Bronchial epithelial cell (primary cell): ENCODE data around the gene RPS14. TPM values are rescaled to one million over a fixed set of nuclear protein-coding genes. Genes with fewer than 3 reads are reported as not detected.
"Not testable (repeated sequence)": the region's sequence is repeated elsewhere in the genome, so short reads cannot be mapped to it uniquely, and the experiment has no call there.

ENCODE experiments used
- DNase-seq: peaks from one replicate; pipeline ENCODE4 v3.0.0-alpha.2; 2010; ENCODE audit warnings: low read depth
- FAIRE-seq: peaks from 2 replicates; lab custom pipeline; 2011; peaks lifted over from hg19 to GRCh38; lab: Jason Lieb, UNC
- H3K27me3 ChIP-seq: 2 replicates; pipeline ENCODE4 v1.5.1; 2011; ENCODE audit warnings: low read length; ENCODE audit not compliant: control insufficient read depth, insufficient read depth
- H3K36me3 ChIP-seq: 2 replicates; pipeline ENCODE4 v1.5.1; 2011; ENCODE audit warnings: low read length; ENCODE audit not compliant: control insufficient read depth, insufficient read depth
- H3K4me3 ChIP-seq: 2 replicates; pipeline ENCODE4 v1.5.1; 2011; ENCODE audit warnings: mild to moderate bottlenecking, low read depth, low read length, control low read depth
- CTCF ChIP-seq: IDR thresholded peaks from 2 replicates; pipeline ENCODE4 v1.5.1; 2011; ENCODE audit warnings: mild to moderate bottlenecking, moderate library complexity, low read length, control low read depth, inconsistent platforms; ENCODE audit not compliant: insufficient read depth, severe bottlenecking
- total RNA-seq: library from RNA; depleted of rRNA; stranded (reverse); fragments of >200 nt; gene quantifications from 2 replicates; pipeline ENCODE4 v1.2.1, GENCODE V29; 2014

RPS14 gene
- total RNA-seq, 1 donor from 2014 or later, result 8,789 TPM

- FAIRE-seq, result no peak
Measured at GRCh38 chr5:150485693-150486401, 36.3 kb upstream of the RPS14 start.

GRCh38 chr5:150484964-150485692 is 35.6 kb upstream of the RPS14 start:
- FAIRE-seq, result no peak
- no peak for TF ChIP-seq CTCF
- Histone ChIP-seq H3K27me3 (no peaks in the 10 kb centered on the region), H3K4me3 (peak overlapping the region; percentile 91), H3K36me3 (no peaks in the 10 kb centered on the region)
- no peak for DNase-seq

More at GRCh38 chr5:150485693-150486401, 36.3 kb upstream of the RPS14 start:
- Histone ChIP-seq H3K27me3 (no peaks in the 10 kb centered on the region), H3K36me3 (no peaks in the 10 kb centered on the region), H3K4me3 (peak overlapping the region; percentile 91)
- no peak for DNase-seq
- TF ChIP-seq CTCF, result no peak

GRCh38 chr5:150481972-150482406 is 32.5 kb upstream of the RPS14 start:
- Histone ChIP-seq H3K27me3 (no peaks in the 10 kb centered on the region), H3K36me3 (no peaks in the 10 kb centered on the region), H3K4me3 (no peak overlapping the region)
- FAIRE-seq (no peak), DNase-seq (no peak)
- TF ChIP-seq CTCF, result no peak

GRCh38 chr5:150481708-150481965 is 32.1 kb upstream of the RPS14 start:
- FAIRE-seq (no peak), DNase-seq (no peak)
- no peaks in the 10 kb centered on the region for H3K27me3 ChIP-seq
- no peak for TF ChIP-seq CTCF
- H3K36me3 ChIP-seq, result no peaks in the 10 kb centered on the region
- no peak overlapping the region for H3K4me3 ChIP-seq

- DNase-seq (no peak), FAIRE-seq (no peak)
- TF ChIP-seq CTCF, result no peak
- Histone ChIP-seq H3K36me3 (no peaks in the 10 kb centered on the region), H3K4me3 (no peak overlapping the region), H3K27me3 (no peaks in the 10 kb centered on the region)
Measured at GRCh38 chr5:150479416-150479815, 29.9 kb upstream of the RPS14 start.

GRCh38 chr5:150476568-150476967 is 27.0 kb upstream of the RPS14 start:
- not testable (repeated sequence) for DNase-seq, H3K36me3 ChIP-seq, H3K4me3 ChIP-seq, H3K27me3 ChIP-seq, FAIRE-seq
